Suprapubic skin (tissue), 3 donors: ENCODE results near the gene CD2BP2.

Experiments
- POLR2A ChIP-seq, 2 donors: fragments of 450-650 bp; IDR thresholded peaks; one replicate each; pipeline ENCODE4 v1.6.1; 2017; ENCODE audit warnings: antibody characterized with exemption in 2 of 2, mild to moderate bottlenecking in 2 of 2, moderate library complexity in 2 of 2
- TF ChIP-seq, protein P1 (sequence below), 2 donors: fragments of 200-600 bp in 1 of 2; fragments of 450-650 bp in 1 of 2; sonication (generic) in 1 of 2; IDR thresholded peaks; one replicate each; pipeline ENCODE4 v1.5.1; 2016 to 2019; ENCODE audit warnings: antibody characterized with exemption in 2 of 2, mild to moderate bottlenecking in 1 of 2, moderate library complexity in 1 of 2

DNA sequence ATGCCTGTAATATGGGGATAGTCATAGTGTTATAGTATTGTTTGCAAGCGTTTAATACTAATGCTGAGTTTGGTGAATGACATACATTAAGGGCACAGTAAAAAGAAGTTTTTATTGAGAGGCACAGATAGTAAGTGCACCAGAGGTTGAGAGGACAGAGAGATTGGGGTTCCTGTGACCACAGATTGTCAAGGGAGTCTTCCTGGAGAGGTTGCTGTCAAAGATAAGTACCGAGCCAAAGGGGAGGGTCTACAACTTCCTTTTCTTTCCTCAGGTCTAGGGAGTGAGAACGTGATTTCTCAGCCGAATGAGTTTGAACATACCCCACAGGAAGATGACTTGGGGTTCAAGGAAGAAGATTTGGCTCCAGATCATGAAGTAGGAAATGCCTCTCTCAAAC is 41.9 kb upstream of the CD2BP2 start:
- TF ChIP-seq, protein P1, sequence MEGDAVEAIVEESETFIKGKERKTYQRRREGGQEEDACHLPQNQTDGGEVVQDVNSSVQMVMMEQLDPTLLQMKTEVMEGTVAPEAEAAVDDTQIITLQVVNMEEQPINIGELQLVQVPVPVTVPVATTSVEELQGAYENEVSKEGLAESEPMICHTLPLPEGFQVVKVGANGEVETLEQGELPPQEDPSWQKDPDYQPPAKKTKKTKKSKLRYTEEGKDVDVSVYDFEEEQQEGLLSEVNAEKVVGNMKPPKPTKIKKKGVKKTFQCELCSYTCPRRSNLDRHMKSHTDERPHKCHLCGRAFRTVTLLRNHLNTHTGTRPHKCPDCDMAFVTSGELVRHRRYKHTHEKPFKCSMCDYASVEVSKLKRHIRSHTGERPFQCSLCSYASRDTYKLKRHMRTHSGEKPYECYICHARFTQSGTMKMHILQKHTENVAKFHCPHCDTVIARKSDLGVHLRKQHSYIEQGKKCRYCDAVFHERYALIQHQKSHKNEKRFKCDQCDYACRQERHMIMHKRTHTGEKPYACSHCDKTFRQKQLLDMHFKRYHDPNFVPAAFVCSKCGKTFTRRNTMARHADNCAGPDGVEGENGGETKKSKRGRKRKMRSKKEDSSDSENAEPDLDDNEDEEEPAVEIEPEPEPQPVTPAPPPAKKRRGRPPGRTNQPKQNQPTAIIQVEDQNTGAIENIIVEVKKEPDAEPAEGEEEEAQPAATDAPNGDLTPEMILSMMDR (IDR thresholded peaks at IDR 0.05) = no peak
- TF ChIP-seq POLR2A (IDR thresholded peaks at IDR 0.05) = no peak
